ENCODE results near the gene ACTRT2.

DNA sequence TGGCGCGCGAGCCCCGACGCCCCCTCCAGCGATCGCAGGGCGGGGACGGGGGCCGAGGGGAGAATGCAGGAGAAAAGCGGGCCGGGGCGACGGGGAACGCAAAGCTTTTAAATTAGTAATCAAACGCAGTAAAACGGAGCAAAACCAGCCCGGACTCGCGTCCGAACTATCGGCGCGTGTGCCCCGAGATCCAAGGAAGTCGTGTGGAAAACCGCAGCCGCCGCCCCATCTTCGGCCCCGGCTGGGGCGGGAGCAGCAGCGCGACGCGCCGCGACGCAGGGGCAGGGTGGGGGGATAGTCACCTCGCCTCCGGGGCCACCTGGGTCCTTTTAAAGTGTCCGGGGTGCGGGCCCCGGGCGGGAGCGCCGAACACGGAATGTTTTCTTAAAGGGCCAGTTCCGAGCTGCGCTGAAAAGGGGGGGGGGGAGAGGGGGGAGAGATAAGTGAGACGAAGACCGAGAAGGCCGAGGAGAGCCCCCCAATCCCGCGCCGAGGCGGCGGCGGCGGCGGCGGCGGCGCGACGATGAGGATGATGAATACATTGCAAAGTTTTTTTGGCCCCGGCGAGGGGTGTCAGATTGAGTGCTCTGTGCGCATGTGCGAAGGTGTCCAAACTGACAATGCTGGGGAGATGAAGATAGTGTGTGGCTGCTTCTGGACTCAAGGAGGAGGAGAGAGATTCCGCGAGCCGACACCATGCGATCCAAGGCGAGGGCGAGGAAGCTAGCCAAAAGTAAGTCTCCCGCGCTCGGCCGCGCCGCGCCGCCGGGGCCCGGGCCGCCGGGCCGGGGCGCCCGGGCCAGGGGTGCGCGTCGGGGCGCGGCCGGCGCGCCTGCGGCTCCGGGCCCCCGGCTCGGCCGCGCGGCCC, 47.5 kb downstream of the ACTRT2 start, which contains the start of gene PRDM16:
- TF ChIP-seq POLR2AphosphoS5 (IDR thresholded peaks at IDR 0.05; ENCODE audit: borderline replicate concordance, low read depth, low read length) (no peak), EZH2 (IDR thresholded peaks at IDR 0.05) (peak; percentile 81)
